Vagina (tissue), 2 donors: ENCODE results near the gene NAA10.

Experiments used
- CTCF ChIP-seq, 3 experiments: fragments of 450-650 bp in 2 of 3; fragments of 200-600 bp in 1 of 3; sonication (generic) in 1 of 3; IDR thresholded peaks; one replicate each; pipeline ENCODE4 v1.5.1; 2017 to 2019; ENCODE audit warnings: antibody characterized with exemption in 3 of 3, mild to moderate bottlenecking in 2 of 3, moderate library complexity in 2 of 3
- POLR2A ChIP-seq, 2 donors: fragments of 450-650 bp; IDR thresholded peaks; one replicate each; pipeline ENCODE4 v1.6.1; 2017; ENCODE audit warnings: antibody characterized with exemption in 2 of 2, mild to moderate bottlenecking in 2 of 2, moderate library complexity in 2 of 2
- POLR2AphosphoS5 ChIP-seq, 2 donors: sonication (generic); formaldehyde crosslinking; IDR thresholded peaks; one replicate each; pipeline ENCODE4 v1.9.0; 2017; ENCODE audit warnings: antibody characterized with exemption in 2 of 2, mild to moderate bottlenecking in 2 of 2, low read depth in 1 of 2; ENCODE audit not compliant: insufficient read depth in 1 of 2

- TF ChIP-seq CTCF (IDR thresholded peaks at IDR 0.05) = no peak
- TF ChIP-seq POLR2AphosphoS5 (IDR thresholded peaks at IDR 0.05; ENCODE audit: insufficient read depth in 1 of 2, low read depth in 1 of 2) = no peak
- no peak for TF ChIP-seq POLR2A (IDR thresholded peaks at IDR 0.05)
Measured at GRCh38 chrX:153944800-153945150, 9.9 kb upstream of the NAA10 start.
